H1 (cell line): ENCODE data around the gene ASIC5. TPM values are rescaled to one million over a fixed set of nuclear protein-coding genes. Genes with fewer than 3 reads are reported as not detected.

Experiments used
- CTCF ChIA-PET: fragments of 300-600 bp; sonication (Branson Sonifier 250); formaldehyde crosslinking; loops from one replicate; lab custom pipeline; 2021; ENCODE audit not compliant: partially characterized antibody; lab: Charles Lee
- POLR2A ChIA-PET: fragments of 300-600 bp; sonication (Branson Sonifier 250); formaldehyde crosslinking; loops from one replicate; lab custom pipeline; 2021; ENCODE audit warnings: inconsistent platforms; ENCODE audit not compliant: partially characterized antibody; lab: Charles Lee
- DNase-seq, 2 experiments: peaks; one replicate each; pipeline versions ENCODE4 v3.0.0 to v3.0.0-alpha.2; 2010 to 2022; ENCODE audit warnings: low spot score in 2 of 2, low read depth in 1 of 2, mixed read lengths in 1 of 2
- FAIRE-seq: peaks from 2 replicates; lab custom pipeline; 2011; peaks lifted over from hg19 to GRCh38; lab: Jason Lieb, UNC
- H2AFZ ChIP-seq: 2 replicates; pipeline ENCODE4 v1.8.1; 2012; ENCODE audit warnings: low read length, inconsistent platforms
- H2AK5ac ChIP-seq: 2 replicates; pipeline ENCODE4 v1.6.1; 2013; ENCODE audit warnings: low read depth, low read length
- H2BK120ac ChIP-seq: replicated peaks from 2 replicates; pipeline ENCODE3; 2013; ENCODE audit warnings: low read depth, low read length, inconsistent platforms
- H2BK12ac ChIP-seq: 2 replicates; pipeline ENCODE4 v1.6.1; 2013; ENCODE audit warnings: low read depth, low read length
- H2BK15ac ChIP-seq: 2 replicates; pipeline ENCODE4 v1.6.1; 2013; ENCODE audit warnings: low read length
- H2BK20ac ChIP-seq: 2 replicates; pipeline ENCODE4 v1.6.1; 2013; ENCODE audit warnings: low read length
- H2BK5ac ChIP-seq: 2 replicates; pipeline ENCODE4 v1.6.1; 2013; ENCODE audit warnings: low read depth, low read length
- H3K14ac ChIP-seq: 2 replicates; pipeline ENCODE4 v1.6.1; 2013; ENCODE audit warnings: inconsistent platforms; ENCODE audit not compliant: insufficient read length
- H3K18ac ChIP-seq: 2 replicates; pipeline ENCODE4 v1.6.1; 2013; ENCODE audit warnings: low read length; ENCODE audit errors: extremely low read depth
- H3K23ac ChIP-seq: 2 replicates; pipeline ENCODE4 v1.6.1; 2013; ENCODE audit warnings: inconsistent platforms; ENCODE audit not compliant: insufficient read length
- H3K23me2 ChIP-seq: 2 replicates; pipeline ENCODE4 v1.6.1; 2013; ENCODE audit warnings: low read depth, low read length
- H3K27ac ChIP-seq: 2 replicates; pipeline ENCODE4 v1.6.1; 2011; ENCODE audit warnings: low read depth, low read length, inconsistent platforms
- H3K27me3 ChIP-seq, 4 experiments: replicated peaks in 1 of 4; 1 replicate in 1 of 4; 2 replicates in 3 of 4; pipeline versions ENCODE4 v1.6.1 to v1.8.1; 2011 to 2013; ENCODE audit warnings: low read length in 3 of 4, mild to moderate bottlenecking in 3 of 4, inconsistent platforms in 2 of 4, mixed read lengths in 2 of 4, moderate library complexity in 1 of 4; ENCODE audit not compliant: control insufficient read depth in 3 of 4, insufficient read depth in 3 of 4; ENCODE audit errors: extremely low read depth in 1 of 4
- H3K36me3 ChIP-seq, 4 experiments: 2 replicates each; pipeline versions ENCODE4 v1.6.1 to v1.8.1; 2011 to 2013; ENCODE audit warnings: mild to moderate bottlenecking in 4 of 4, low read length in 3 of 4, moderate library complexity in 2 of 4, control low read depth in 1 of 4, inconsistent platforms in 1 of 4; ENCODE audit not compliant: insufficient read depth in 4 of 4, control insufficient read depth in 2 of 4
- H3K4ac ChIP-seq: replicated peaks from 2 replicates; pipeline ENCODE3; 2013; ENCODE audit warnings: low read length, low read depth, mixed read lengths, inconsistent platforms; ENCODE audit not compliant: insufficient read length
- H3K4me1 ChIP-seq, 4 experiments: replicated peaks in 1 of 4; 1 replicate in 1 of 4; 2 replicates in 3 of 4; pipeline versions ENCODE4 v1.6.1 to v1.8.1; 2011 to 2013; ENCODE audit warnings: low read length in 3 of 4, inconsistent platforms in 2 of 4, mixed read lengths in 1 of 4; ENCODE audit not compliant: insufficient read depth in 4 of 4, control insufficient read depth in 3 of 4
- H3K4me2 ChIP-seq, 2 experiments: 2 replicates each; pipeline versions ENCODE4 v1.6.1 to v1.8.1; 2011 to 2013; ENCODE audit warnings: low read depth in 2 of 2, low read length in 2 of 2, control low read depth in 1 of 2, inconsistent platforms in 1 of 2, mild to moderate bottlenecking in 1 of 2; ENCODE audit not compliant: insufficient read depth in 1 of 2
- H3K4me3 ChIP-seq, 4 experiments: fragments of 200-600, 300-600 bp in 1 of 4; sonication (generic), shearing (Covaris generic), sonication (Bioruptor Twin) in 1 of 4; 2 replicates each; pipeline versions ENCODE4 v1.5.1 to v1.8.1; 2011 to 2016; ENCODE audit warnings: low read length in 4 of 4, low read depth in 3 of 4, control low read depth in 2 of 4, inconsistent platforms in 2 of 4, mild to moderate bottlenecking in 2 of 4, mixed read lengths in 1 of 4, moderate library complexity in 1 of 4; ENCODE audit not compliant: insufficient read depth in 2 of 4; ENCODE audit errors: extremely low read depth in 1 of 4
- H3K56ac ChIP-seq: replicated peaks from 2 replicates; pipeline ENCODE3; 2013; ENCODE audit warnings: low read depth, mild to moderate bottlenecking, mixed read lengths, low read length, inconsistent platforms; ENCODE audit not compliant: insufficient read length
- H3K79me1 ChIP-seq: 2 replicates; pipeline ENCODE4 v1.6.1; 2013; ENCODE audit warnings: low read depth, low read length, control low read depth
- H3K79me2 ChIP-seq, 2 experiments: 2 replicates each; pipeline versions ENCODE4 v1.6.1 to v1.8.1; 2012 to 2013; ENCODE audit warnings: low read length in 2 of 2, mild to moderate bottlenecking in 2 of 2, inconsistent platforms in 1 of 2; ENCODE audit not compliant: insufficient read depth in 2 of 2, control insufficient read depth in 1 of 2
- H3K9ac ChIP-seq, 4 experiments: replicated peaks in 1 of 4; 1 replicate in 1 of 4; 2 replicates in 3 of 4; pipeline versions ENCODE4 v1.6.1 to v1.8.1; 2011 to 2013; ENCODE audit warnings: low read depth in 3 of 4, low read length in 3 of 4, control low read depth in 2 of 4, mild to moderate bottlenecking in 2 of 4, moderate library complexity in 2 of 4, inconsistent platforms in 1 of 4; ENCODE audit errors: extremely low read depth in 1 of 4
- H3K9me3 ChIP-seq, 2 experiments: 2 replicates each; pipeline versions ENCODE4 v1.6.1 to v1.8.1; 2012 to 2013; ENCODE audit warnings: mild to moderate bottlenecking in 2 of 2, moderate library complexity in 2 of 2, control low read depth in 1 of 2, inconsistent platforms in 1 of 2, low read depth in 1 of 2, low read length in 1 of 2, mixed read lengths in 1 of 2; ENCODE audit not compliant: insufficient read depth in 2 of 2
- H4K20me1 ChIP-seq, 2 experiments: replicated peaks in 1 of 2; 2 replicates each; pipeline versions ENCODE3 to v1.8.1; 2011 to 2013; ENCODE audit warnings: inconsistent platforms in 2 of 2, low read length in 2 of 2, mild to moderate bottlenecking in 1 of 2; ENCODE audit not compliant: insufficient read depth in 2 of 2, control insufficient read depth in 1 of 2
- H4K5ac ChIP-seq: 2 replicates; pipeline ENCODE4 v1.6.1; 2013; ENCODE audit warnings: low read length, low read depth, mixed read lengths, inconsistent platforms; ENCODE audit not compliant: insufficient read length
- H4K8ac ChIP-seq: 2 replicates; pipeline ENCODE4 v1.8.0; 2013; ENCODE audit warnings: mild to moderate bottlenecking, moderate library complexity, low read length, inconsistent platforms; ENCODE audit not compliant: insufficient read depth; ENCODE audit errors: extremely low read depth
- H4K91ac ChIP-seq: replicated peaks from 2 replicates; pipeline ENCODE3; 2013; ENCODE audit warnings: low read length, mixed read lengths, inconsistent platforms; ENCODE audit not compliant: insufficient read length
- ASH2L ChIP-seq: fragments of 200-600, 300-600 bp; sonication (generic); IDR thresholded peaks from one replicate; pipeline ENCODE4 v1.7.1; 2017; ENCODE audit warnings: low read length
- BCL11A ChIP-seq, 2 experiments: IDR thresholded peaks; one replicate each; pipeline ENCODE4 v1.6.1; 2011; ENCODE audit warnings: low read depth in 2 of 2, low read length in 2 of 2, mild to moderate bottlenecking in 2 of 2
- CBX5 ChIP-seq: fragments of 300-800, 300-1000 bp; sonication (generic); IDR thresholded peaks from 2 replicates; pipeline ENCODE4 v1.7.1; 2016; ENCODE audit warnings: antibody characterized with exemption, low read length, low read depth
- CTCF ChIP-seq, 3 experiments: IDR thresholded peaks; 1 replicate in 2 of 3; 2 replicates in 1 of 3; pipeline versions ENCODE4 v1.5.1 to v1.6.1; 2011; ENCODE audit warnings: low read length in 3 of 3, mild to moderate bottlenecking in 3 of 3, inconsistent platforms in 2 of 3, low read depth in 1 of 3, moderate library complexity in 1 of 3; ENCODE audit not compliant: insufficient read depth in 1 of 3; ENCODE audit errors: control extremely low read depth in 1 of 3
- E2F6 ChIP-seq: IDR thresholded peaks from 2 replicates; pipeline ENCODE4 v1.6.1; 2012; ENCODE audit warnings: inconsistent platforms
- MAX ChIP-seq: IDR thresholded peaks from 2 replicates; pipeline ENCODE4 v1.6.1; 2012; ENCODE audit warnings: inconsistent platforms
- PHF8 ChIP-seq: fragments of 200-600 bp; sonication (generic); conservative IDR thresholded peaks from 2 replicates; pipeline ENCODE4 v1.7.1; 2012; ENCODE audit warnings: low read depth, mild to moderate bottlenecking, inconsistent platforms, low read length, moderate library complexity
- SAP30 ChIP-seq: fragments of 300-600 bp; sonication (generic); IDR thresholded peaks from 2 replicates; pipeline ENCODE4 v1.7.1; 2012; ENCODE audit warnings: low read length, moderate library complexity, mild to moderate bottlenecking, inconsistent platforms; ENCODE audit not compliant: insufficient read depth, insufficient replicate concordance
- TBP ChIP-seq: IDR thresholded peaks from 2 replicates; pipeline ENCODE4 v1.6.1; 2011; ENCODE audit warnings: low read depth, low read length, improper control_type of control experiment
- WGBS, 2 experiments: shearing (Covaris generic) in 1 of 2; methylation state at CpG; one replicate each; pipeline versions ENCODE4 v1.1.6 to v1.1.7; 2013 to 2015; ENCODE audit warnings: low lambda C conversion rate in 2 of 2, mixed read lengths in 2 of 2, inconsistent platforms in 1 of 2, low coverage in 1 of 2, missing lambda C conversion rate in 1 of 2; ENCODE audit not compliant: insufficient replicate concordance in 2 of 2, insufficient coverage in 1 of 2, insufficient read length in 1 of 2; ENCODE audit errors: extremely low coverage in 1 of 2, missing lambda C conversion rate in 1 of 2; 5-methylcytosine and 5-hydroxymethylcytosine counted together
- polyA plus RNA-seq, 7 experiments: library from polyadenylated mRNA; depleted of rRNA in 3 of 7; stranded (reverse) in 5 of 7; unstranded in 2 of 7; fragments of >200 nt in 5 of 7; fragments of 200-250 nt in 2 of 7; gene quantifications; 1 replicate in 5 of 7; 2 replicates in 1 of 7; 4 replicates in 1 of 7; pipeline versions ENCODE4 v1.2.1 to v1.2.3, GENCODE V29; 2011 to 2013; ENCODE audit warnings: missing spikeins in 2 of 7, mixed read lengths in 2 of 7
- total RNA-seq: library from RNA; stranded (reverse); fragmentation: NEBNext Ultra II Directional; extraction: Animal tissue kit (Norgen Biotek cat#: 25700); gene quantifications from 2 replicates; pipeline ENCODE4 v1.2.1, GENCODE V29; 2021

ASIC5 gene
- total and polyA plus RNA-seq, 2 of the 8 experiments (the other 6 are each of a cell fraction or from before 2014, with no cell fraction given) = not detected

GRCh38 chr4:155799116-155799793, 66.8 kb downstream of the ASIC5 start:
- Histone ChIP-seq H2BK20ac (no peak overlapping the region), H3K56ac (no peak overlapping the region), H2AK5ac (no peak overlapping the region), H3K23ac (no peak overlapping the region), H3K27ac (no peak overlapping the region), H4K8ac (no peak overlapping the region), H4K5ac (no peak overlapping the region), H3K4ac (no peak overlapping the region), H3K18ac (no peak overlapping the region), H2BK5ac (no peak overlapping the region), H2AFZ (no peak overlapping the region), H3K79me2 (no peaks in the 10 kb centered on the region), H2BK12ac (no peak overlapping the region), H3K27me3 (no peaks in the 10 kb centered on the region), H3K9ac (no peak overlapping the region), H4K20me1 (no peaks in the 10 kb centered on the region), H2BK120ac (no peak overlapping the region), H3K79me1 (no peaks in the 10 kb centered on the region), H2BK15ac (no peak overlapping the region), H3K4me1 (peaks cover 0 to 2% (median 0%) of the 10 kb centered on the region in 4 experiments; a peak in 1 of 7 replicates), H3K14ac (no peak overlapping the region), H3K23me2 (no peaks in the 10 kb centered on the region), H4K91ac (no peak overlapping the region), H3K4me3 (no peak overlapping the region), H3K36me3 (no peaks in the 10 kb centered on the region), H3K9me3 (no peaks in the 10 kb centered on the region), H3K4me2 (no peak overlapping the region)
- WGBS, 2 experiments = 93% methylated on average over 5 of the region's 5 CpGs; no CpG with 5 or more reads in 1 of the 2 experiments
- DNase-seq = no peak
- CTCF ChIA-PET = interaction anchor here (0.7 to 1.8 kb wide), 2 partner anchors 9 to 104 kb away, joined by 3 to 7 read pairs; no protein-coding TSS in a partner anchor
- FAIRE-seq = no peak
- POLR2A ChIA-PET = no interaction called here
- TF ChIP-seq CBX5 (no peak), E2F6 (no peak), BCL11A (IDR thresholded peaks at IDR 0.05; ENCODE audit: low read depth in 2 of 2, low read length in 2 of 2) (no peak), TBP (no peak), CTCF (IDR thresholded peaks at IDR 0.05; ENCODE audit: control extremely low read depth in 1 of 3, insufficient read depth in 1 of 3, low read depth in 1 of 3, low read length in 3 of 3) (no peak), MAX (no peak), SAP30 (no peak), PHF8 (no peak), ASH2L (no peak)
